B cell (primary cell): ENCODE results near the gene DPH6. TPM values are rescaled to one million over a fixed set of nuclear protein-coding genes. Genes with fewer than 3 reads are reported as not detected.

Experiments
- ATAC-seq: fragments of 200-7000 bp; cut with Tn5 transposase; one replicate; pipeline ENCODE4 v1.10.0; 2021; ENCODE audit warnings: low read depth, mild to moderate bottlenecking, moderate number of reproducible peaks, moderate library complexity
- CTCF ChIA-PET: fragments of 350-600 bp; sonication (Branson Sonifier 250); formaldehyde crosslinking; loops from one replicate; lab custom pipeline; 2021; ENCODE audit warnings: antibody characterized with exemption, inconsistent platforms; lab: Charles Lee
- POLR2A ChIA-PET: fragments of 350-600 bp; sonication (Branson Sonifier 250); formaldehyde crosslinking; loops from one replicate; lab custom pipeline; 2021; ENCODE audit warnings: antibody characterized with exemption; lab: Charles Lee
- DNase-seq: peaks from one replicate; pipeline ENCODE4 v3.0.0; 2013
- H2AFZ ChIP-seq: 2 replicates; pipeline ENCODE4 v1.6.1; 2012; ENCODE audit warnings: mild to moderate bottlenecking, low read depth, low read length; ENCODE audit not compliant: insufficient read depth, poor library complexity, severe bottlenecking
- H3K27ac ChIP-seq, 2 donors: 1 replicate in 1 of 2; 2 replicates in 1 of 2; pipeline ENCODE4 v1.5.1; 2012 to 2013; ENCODE audit warnings: low read length in 2 of 2, mild to moderate bottlenecking in 2 of 2, moderate library complexity in 1 of 2
- H3K27me3 ChIP-seq, 4 experiments: fragments of 200-600 bp in 1 of 4; sonication (generic) in 1 of 4; replicated peaks in 1 of 4; 1 replicate in 2 of 4; 2 replicates in 2 of 4; pipeline versions ENCODE4 v1.6.1 to v1.7.0; 2013 to 2016; ENCODE audit warnings: low read length in 3 of 4, mild to moderate bottlenecking in 2 of 4, mixed read lengths in 1 of 4, moderate library complexity in 1 of 4; ENCODE audit not compliant: insufficient read depth in 4 of 4, control insufficient read depth in 3 of 4; ENCODE audit errors: control extremely low read depth in 1 of 4
- H3K36me3 ChIP-seq, 2 experiments: replicated peaks in 1 of 2; 1 replicate in 1 of 2; 2 replicates in 1 of 2; pipeline versions ENCODE4 v1.6.1 to v1.7.1; 2013; ENCODE audit warnings: low read length in 1 of 2; ENCODE audit not compliant: insufficient read depth in 2 of 2, control insufficient read depth in 1 of 2; ENCODE audit errors: control extremely low read depth in 1 of 2, extremely low read depth in 1 of 2
- H3K4me1 ChIP-seq, 2 donors: fragments of 200-600 bp in 1 of 2; sonication (generic) in 1 of 2; 1 replicate in 1 of 2; 2 replicates in 1 of 2; pipeline versions ENCODE4 v1.5.1 to v1.6.1; 2013 to 2017; ENCODE audit warnings: low read length in 2 of 2; ENCODE audit not compliant: control insufficient read depth in 2 of 2, insufficient read depth in 2 of 2
- H3K4me2 ChIP-seq: replicated peaks from 2 replicates; pipeline ENCODE3; 2012; ENCODE audit warnings: mild to moderate bottlenecking, low read depth, low read length; ENCODE audit not compliant: poor library complexity, severe bottlenecking
- H3K4me3 ChIP-seq, 5 experiments: fragments of 200-600 bp in 1 of 5; sonication (generic) in 1 of 5; 1 replicate in 3 of 5; 2 replicates in 2 of 5; pipeline versions ENCODE4 v1.5.1 to v1.7.0; 2011 to 2016; ENCODE audit warnings: low read length in 4 of 5, mild to moderate bottlenecking in 4 of 5, low read depth in 2 of 5, control low read depth in 1 of 5, moderate library complexity in 1 of 5; ENCODE audit not compliant: insufficient read depth in 1 of 5; ENCODE audit errors: control extremely low read depth in 1 of 5, extremely low read depth in 1 of 5
- H3K79me2 ChIP-seq: fragments of 200-600 bp; sonication (generic); one replicate; pipeline ENCODE4 v1.6.0; 2016; ENCODE audit warnings: low read length; ENCODE audit not compliant: control insufficient read depth, insufficient read depth
- H3K9ac ChIP-seq: fragments of 200-600 bp; sonication (generic); 2 replicates; pipeline ENCODE4 v1.6.1; 2017; ENCODE audit warnings: mild to moderate bottlenecking, low read length, moderate library complexity
- H3K9me3 ChIP-seq, 3 donors: one replicate each; pipeline versions ENCODE4 v1.6.1 to v1.7.1; 2013; ENCODE audit warnings: low read length in 2 of 3; ENCODE audit not compliant: control insufficient read depth in 2 of 3, insufficient read depth in 1 of 3; ENCODE audit errors: control extremely low read depth in 1 of 3
- H4K20me1 ChIP-seq: 2 replicates; pipeline ENCODE4 v1.6.0; 2012; ENCODE audit warnings: mild to moderate bottlenecking, low read length; ENCODE audit not compliant: insufficient read depth, control insufficient read depth, poor library complexity, severe bottlenecking
- H3K27ac Mint-ChIP-seq: one replicate; pipeline ENCODE4 v1.8.0; 2021; ENCODE audit warnings: mixed read lengths
- H3K27me3 Mint-ChIP-seq: one replicate; pipeline ENCODE4 v1.8.0; 2021; ENCODE audit warnings: mixed read lengths
- H3K4me1 Mint-ChIP-seq: one replicate; pipeline ENCODE4 v1.8.0; 2021; ENCODE audit warnings: mixed read lengths
- H3K4me3 Mint-ChIP-seq: one replicate; pipeline ENCODE4 v1.8.0; 2021; ENCODE audit warnings: mixed read lengths
- H3K9me3 Mint-ChIP-seq: one replicate; pipeline ENCODE4 v1.8.0; 2022; ENCODE audit warnings: mixed read lengths; ENCODE audit not compliant: insufficient read depth
- CTCF ChIP-seq: fragments of 200-600 bp; IDR thresholded peaks from one replicate; pipeline ENCODE4 v1.8.0; 2022; ENCODE audit warnings: antibody characterized with exemption, mild to moderate bottlenecking
- EZH2 ChIP-seq: IDR thresholded peaks from 2 replicates; pipeline ENCODE4 v1.6.1; 2012; ENCODE audit warnings: borderline replicate concordance, low read depth, mild to moderate bottlenecking, moderate library complexity, low read length; ENCODE audit not compliant: insufficient read depth, poor library complexity, severe bottlenecking
- WGBS: methylation state at CpG from one replicate; pipeline ENCODE4 v1.1.5; 2013; ENCODE audit warnings: missing lambda C conversion rate; ENCODE audit not compliant: insufficient coverage; 5-methylcytosine and 5-hydroxymethylcytosine counted together
- intact Hi-C: fragments of 100-400 bp; cut with micrococcal nuclease; formaldehyde crosslinking; loops from one replicate; pipeline ENCODE4 v1.10.0; 2022
- polyA plus RNA-seq: library from polyadenylated mRNA; depleted of rRNA; stranded (reverse); fragments of >200 nt; gene quantifications from 2 replicates; pipeline ENCODE4 v1.2.3, GENCODE V29; 2012
- total RNA-seq, 2 donors: library from RNA; stranded (reverse); fragments of 120-200 nt in 1 of 2; gene quantifications; 1 replicate in 1 of 2; 2 replicates in 1 of 2; pipeline versions ENCODE4 v1.2.3 to v1.2.4, GENCODE V29; 2013 to 2022

DPH6 gene
- total and polyA plus RNA-seq, 2 donors (not counting 1 experiment from before 2014, with no cell fraction given) = 5.4 to 13.3 TPM

DNA sequence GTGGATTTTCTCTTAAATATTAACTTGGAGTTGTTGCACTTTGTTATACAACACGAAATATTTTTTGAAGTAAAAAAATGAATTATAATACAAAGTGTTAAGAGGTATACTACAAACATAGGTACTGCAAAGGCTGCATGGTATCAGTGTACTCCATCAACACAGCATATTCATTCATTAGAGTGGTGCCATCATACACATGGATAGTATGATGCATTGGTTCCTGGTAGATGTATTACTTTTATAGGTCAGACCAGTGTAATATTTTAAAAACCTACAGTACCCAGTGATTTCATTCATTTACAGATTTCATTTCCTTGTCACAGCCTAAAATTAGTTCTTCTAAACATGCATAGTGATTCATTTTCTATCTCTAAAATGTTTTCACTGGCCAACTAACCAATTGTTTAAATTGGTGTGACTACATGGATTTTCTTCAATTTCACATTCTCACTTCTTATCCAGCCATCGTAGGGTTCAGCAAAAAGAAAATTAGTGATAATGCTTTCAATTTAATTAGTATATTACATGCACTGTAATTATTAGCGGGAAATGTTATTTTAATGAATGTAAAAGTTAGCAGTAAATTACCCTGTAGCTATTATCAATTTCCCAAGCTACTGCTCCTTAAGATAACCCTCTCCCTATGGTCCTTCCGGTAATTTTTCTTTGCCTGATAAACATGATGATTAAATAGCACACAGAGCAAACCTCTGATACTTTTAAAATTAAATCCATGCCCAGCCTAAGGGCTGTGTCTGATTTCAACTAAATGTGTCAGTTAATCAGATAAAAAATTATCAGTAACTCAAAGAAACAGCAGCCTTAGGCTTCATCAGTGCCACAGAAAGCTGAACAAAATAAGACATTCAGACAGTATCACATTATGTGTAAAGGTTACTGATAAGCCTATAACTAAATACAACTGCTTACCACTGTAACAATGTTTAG lies 68.4 kb downstream of the DPH6 start:
- Mint-ChIP-seq H3K27ac (no peak overlapping the region), H3K27me3 (no peaks in the 10 kb centered on the region), H3K4me3 (no peak overlapping the region), H3K4me1 (no peaks in the 10 kb centered on the region), H3K9me3 (no peaks in the 10 kb centered on the region)
- Histone ChIP-seq H3K4me3 (no peak overlapping the region), H3K36me3 (no peaks in the 10 kb centered on the region), H3K4me2 (no peak overlapping the region), H3K9ac (no peak overlapping the region), H4K20me1 (no peaks in the 10 kb centered on the region), H3K9me3 (no peaks in the 10 kb centered on the region), H3K79me2 (no peaks in the 10 kb centered on the region), H3K27ac (no peak overlapping the region), H3K27me3 (no peaks in the 10 kb centered on the region), H2AFZ (no peak overlapping the region), H3K4me1 (no peaks in the 10 kb centered on the region)
- no peak for ATAC-seq
- TF ChIP-seq CTCF = no peak
- no peak for TF ChIP-seq EZH2
- intact Hi-C loops = loop anchor here (10.0 kb wide), 1 partner anchor 63 kb away; no protein-coding TSS in a partner anchor
- ChIA-PET CTCF (no interaction called here), POLR2A (no interaction called here)
- no peak for DNase-seq
- WGBS = no CpG with 5 or more reads among the region's 4 CpGs

DNA sequence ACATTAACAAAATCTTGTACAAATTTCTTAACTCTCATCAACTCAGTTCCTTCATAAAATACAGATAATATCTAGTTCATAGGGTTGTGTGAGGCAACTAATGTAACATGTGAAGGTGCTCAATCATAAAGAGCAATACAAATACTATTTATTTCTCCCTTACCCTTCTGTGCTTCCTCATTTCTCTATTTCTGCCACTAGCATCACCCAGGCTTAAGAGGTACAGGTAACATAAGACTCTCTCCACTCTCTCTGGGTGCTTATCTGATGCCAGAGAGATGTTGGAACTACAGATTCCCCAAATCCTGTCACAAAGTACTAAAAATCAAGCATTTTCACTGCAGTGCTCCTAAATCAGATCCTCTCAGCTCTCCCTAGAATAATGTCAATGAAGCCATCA lies 74.9 kb downstream of the DPH6 start:
- no peak overlapping the region for H3K27ac ChIP-seq
- ATAC-seq (no peak), DNase-seq (no peak)
- Mint-ChIP-seq H3K4me1 (no peaks in the 10 kb centered on the region), H3K27me3 (no peaks in the 10 kb centered on the region), H3K4me3 (no peak overlapping the region), H3K9me3 (no peaks in the 10 kb centered on the region), H3K27ac (no peak overlapping the region)
- H3K9ac ChIP-seq = no peak overlapping the region
- H3K36me3 ChIP-seq = no peaks in the 10 kb centered on the region
- TF ChIP-seq CTCF = no peak
- TF ChIP-seq EZH2 = no peak
- no peaks in the 10 kb centered on the region for H3K79me2 ChIP-seq
- intact Hi-C loops = loop anchor here (10.0 kb wide), 1 partner anchor 56 kb away; no protein-coding TSS in a partner anchor
- ChIA-PET CTCF (interaction anchor here (0.9 kb wide), 1 partner anchor 28 kb away, joined by 3 read pairs; no protein-coding TSS in a partner anchor), POLR2A (no interaction called here)
- H4K20me1 ChIP-seq = no peaks in the 10 kb centered on the region
- H3K4me3 ChIP-seq = no peak overlapping the region
- H3K4me2 ChIP-seq = no peak overlapping the region
- H3K27me3 ChIP-seq = no peaks in the 10 kb centered on the region
- no peaks in the 10 kb centered on the region for H3K4me1 ChIP-seq
- no peaks in the 10 kb centered on the region for H3K9me3 ChIP-seq
- no peak overlapping the region for H2AFZ ChIP-seq
